NCI-H526 treated with DMSO at 0.1 percent for 48 hours (cell line): Measurements from ENCODE around the gene ESYT1.
A peak's percentile ranks its signal among the peaks of the same experiment; 100 is the strongest.

Experiments
- DNase-seq: peaks from one replicate; lab custom pipeline; 2025; lab: John Stamatoyannopoulos, UW

The ESYT1 gene, protein sequence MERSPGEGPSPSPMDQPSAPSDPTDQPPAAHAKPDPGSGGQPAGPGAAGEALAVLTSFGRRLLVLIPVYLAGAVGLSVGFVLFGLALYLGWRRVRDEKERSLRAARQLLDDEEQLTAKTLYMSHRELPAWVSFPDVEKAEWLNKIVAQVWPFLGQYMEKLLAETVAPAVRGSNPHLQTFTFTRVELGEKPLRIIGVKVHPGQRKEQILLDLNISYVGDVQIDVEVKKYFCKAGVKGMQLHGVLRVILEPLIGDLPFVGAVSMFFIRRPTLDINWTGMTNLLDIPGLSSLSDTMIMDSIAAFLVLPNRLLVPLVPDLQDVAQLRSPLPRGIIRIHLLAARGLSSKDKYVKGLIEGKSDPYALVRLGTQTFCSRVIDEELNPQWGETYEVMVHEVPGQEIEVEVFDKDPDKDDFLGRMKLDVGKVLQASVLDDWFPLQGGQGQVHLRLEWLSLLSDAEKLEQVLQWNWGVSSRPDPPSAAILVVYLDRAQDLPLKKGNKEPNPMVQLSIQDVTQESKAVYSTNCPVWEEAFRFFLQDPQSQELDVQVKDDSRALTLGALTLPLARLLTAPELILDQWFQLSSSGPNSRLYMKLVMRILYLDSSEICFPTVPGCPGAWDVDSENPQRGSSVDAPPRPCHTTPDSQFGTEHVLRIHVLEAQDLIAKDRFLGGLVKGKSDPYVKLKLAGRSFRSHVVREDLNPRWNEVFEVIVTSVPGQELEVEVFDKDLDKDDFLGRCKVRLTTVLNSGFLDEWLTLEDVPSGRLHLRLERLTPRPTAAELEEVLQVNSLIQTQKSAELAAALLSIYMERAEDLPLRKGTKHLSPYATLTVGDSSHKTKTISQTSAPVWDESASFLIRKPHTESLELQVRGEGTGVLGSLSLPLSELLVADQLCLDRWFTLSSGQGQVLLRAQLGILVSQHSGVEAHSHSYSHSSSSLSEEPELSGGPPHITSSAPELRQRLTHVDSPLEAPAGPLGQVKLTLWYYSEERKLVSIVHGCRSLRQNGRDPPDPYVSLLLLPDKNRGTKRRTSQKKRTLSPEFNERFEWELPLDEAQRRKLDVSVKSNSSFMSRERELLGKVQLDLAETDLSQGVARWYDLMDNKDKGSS

GRCh38 chr12:56127888-56128669 is at the start of gene ESYT1:
ESYT1 (plus strand) TSS chr12:56128267; CDS start chr12:56128320, 53 bp downstream.
- peak; percentile 97 for DNase-seq

DNA sequence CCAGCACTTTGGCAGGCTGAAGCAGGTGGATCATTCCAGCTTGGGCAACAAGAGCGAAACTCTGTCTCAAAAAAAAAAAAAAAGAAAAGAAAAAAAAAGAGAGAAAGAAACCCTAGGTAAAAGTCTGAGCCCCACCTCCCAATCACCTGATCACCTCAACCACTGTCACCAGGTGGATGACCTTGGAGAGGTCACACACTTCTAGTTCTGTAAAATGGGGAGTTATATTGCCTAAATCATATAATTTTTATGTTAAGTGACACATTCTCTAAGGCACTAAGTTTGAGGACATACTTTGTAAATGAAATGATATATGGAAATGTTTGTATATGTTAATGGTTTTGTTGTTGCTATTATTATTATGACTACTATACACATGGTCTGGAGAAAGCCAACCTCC is 49.6 kb upstream of the ESYT1 start:
- no peak for DNase-seq

DNA sequence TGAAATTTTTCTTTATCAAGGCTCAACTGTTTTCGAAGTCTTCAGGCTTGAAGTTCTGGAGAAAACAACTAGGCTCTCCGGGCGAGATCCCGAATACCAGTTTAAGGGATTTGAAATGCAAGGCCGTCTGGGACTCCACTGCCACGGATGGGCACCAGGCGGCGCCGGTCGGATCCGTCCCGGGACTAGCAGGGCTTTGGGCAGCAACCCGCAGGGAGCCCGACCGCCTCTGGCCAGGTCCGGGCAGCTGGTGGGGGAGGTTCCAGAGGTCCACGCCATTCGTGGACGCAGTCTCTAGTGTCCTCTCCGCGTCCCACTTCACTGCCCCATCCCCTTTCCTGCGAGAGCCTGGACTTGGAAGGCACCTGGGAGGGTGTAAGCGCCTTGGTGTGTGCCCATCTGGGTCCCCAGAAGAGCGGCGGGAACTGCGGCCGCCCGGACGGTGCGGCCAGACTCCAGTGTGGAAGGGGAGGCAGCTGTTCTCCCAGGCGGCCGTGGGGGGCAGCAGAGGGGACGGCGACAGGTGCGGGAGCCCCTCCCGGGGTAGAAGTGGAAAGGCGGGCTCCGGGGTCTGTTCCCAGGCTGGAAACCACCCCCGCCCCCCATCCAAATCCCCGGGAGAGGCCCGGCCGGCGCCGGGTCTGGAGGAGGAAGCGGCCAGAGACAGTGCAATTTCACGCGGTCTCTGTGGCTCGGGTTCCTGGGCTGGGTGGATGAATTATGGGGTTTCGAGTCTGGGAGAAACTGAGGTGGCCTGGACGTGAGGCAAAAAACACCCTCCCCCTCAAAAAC is 48.9 kb upstream of the ESYT1 start:
- DNase-seq, result peak; percentile 76

GRCh38 chr12:56079723-56080555 is 48.1 kb upstream of the ESYT1 start, which contains the start of gene ERBB3:
ERBB3 (plus strand) TSS chr12:56080165; CDS start chr12:56080301, 136 bp downstream.
- DNase-seq, result peak; percentile 88

DNA sequence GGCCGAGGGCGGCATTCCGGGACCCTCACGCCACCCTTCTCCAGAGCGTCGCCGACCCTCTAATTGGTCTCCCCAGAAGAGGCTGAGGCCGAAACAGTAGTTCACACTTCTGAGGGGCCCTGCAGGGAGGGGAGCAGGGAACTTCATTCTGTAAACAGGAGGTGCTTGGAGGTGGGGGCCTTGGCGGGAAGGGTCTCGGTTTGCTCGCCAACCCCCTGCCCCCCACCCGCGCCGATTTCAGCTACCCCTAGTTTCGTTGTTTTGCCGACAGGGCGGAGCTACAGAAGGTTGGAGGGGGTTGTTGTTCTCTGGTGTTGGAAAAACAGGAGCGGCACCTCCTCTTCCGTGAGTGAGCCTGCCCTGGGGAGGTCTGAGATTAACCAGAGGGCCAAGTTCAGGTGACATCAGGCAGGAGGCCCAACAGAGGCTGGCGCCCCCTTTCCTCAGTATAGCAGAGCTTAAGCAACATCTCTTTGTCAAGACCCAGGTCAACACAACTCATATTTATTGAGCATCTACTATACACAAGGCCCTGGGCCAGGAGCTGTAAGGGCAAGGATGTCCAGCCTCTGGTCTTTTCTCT is 47.4 kb upstream of the ESYT1 start:
- DNase-seq, result no peak

DNA sequence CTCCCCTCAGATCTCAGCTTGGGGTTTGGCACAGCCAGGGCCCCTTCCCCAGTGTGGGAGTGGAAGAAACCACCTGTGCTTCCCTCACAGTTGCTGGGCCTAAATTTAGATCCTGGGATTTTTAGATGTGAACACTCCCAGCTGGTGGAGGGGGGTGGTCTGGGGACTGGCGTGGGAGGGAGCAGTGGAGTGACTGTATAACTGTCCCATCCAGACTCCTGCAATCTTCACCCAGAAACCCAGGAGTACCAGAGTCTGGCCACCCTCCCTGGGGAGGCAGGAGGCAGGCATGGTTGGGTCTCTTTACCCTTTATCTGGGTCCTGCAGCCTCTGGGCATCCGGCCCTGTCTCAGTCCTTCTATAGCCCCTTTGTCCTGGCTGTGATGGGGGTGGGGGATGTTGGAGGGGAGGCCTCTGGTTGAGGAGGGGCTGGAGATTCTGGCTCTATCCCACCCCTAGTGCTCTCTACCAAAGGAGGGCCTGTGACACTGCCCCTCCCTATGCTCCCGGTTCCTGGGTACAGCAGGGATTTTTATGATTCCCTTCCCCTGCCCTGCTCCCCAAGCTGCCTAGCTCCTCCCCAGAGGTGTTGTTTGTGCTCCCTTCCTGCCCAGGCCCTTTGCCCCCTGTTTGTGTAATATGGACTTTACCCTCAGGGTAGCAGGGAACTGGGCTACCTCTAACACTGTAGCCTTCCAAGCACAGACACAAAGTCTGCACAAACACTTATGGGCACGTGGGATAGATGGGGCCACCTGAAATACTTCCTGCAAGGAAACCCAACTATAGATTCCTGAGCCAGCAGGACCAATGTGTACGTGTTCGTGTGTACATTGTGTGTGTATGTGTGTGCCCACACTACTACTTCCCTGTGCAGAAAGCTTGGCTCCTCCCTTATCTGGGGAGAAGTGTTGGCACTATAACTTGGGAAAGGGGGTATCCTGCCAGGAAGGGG is 46.4 kb upstream of the ESYT1 start:
- DNase-seq, result no peak

DNA sequence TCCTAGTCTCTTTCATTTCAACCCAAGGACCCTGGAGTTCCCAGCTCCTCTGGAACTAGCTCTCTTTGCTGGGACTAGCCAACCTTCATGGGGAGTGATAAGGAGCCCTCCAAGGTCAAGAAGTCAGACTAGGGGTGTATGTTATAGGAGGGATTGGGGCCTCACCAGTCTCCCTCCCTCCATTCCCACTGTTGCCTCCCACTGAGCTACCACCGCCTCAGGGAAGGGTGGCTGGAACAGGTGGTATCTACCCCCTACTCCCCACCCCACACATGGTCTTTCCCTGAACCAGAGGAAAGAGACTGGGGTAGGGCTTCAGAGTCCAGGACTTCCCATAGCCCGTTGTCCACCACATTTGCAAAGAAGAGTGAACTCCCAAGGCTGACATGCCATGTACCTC is 45.7 kb upstream of the ESYT1 start:
- DNase-seq, result no peak

DNA sequence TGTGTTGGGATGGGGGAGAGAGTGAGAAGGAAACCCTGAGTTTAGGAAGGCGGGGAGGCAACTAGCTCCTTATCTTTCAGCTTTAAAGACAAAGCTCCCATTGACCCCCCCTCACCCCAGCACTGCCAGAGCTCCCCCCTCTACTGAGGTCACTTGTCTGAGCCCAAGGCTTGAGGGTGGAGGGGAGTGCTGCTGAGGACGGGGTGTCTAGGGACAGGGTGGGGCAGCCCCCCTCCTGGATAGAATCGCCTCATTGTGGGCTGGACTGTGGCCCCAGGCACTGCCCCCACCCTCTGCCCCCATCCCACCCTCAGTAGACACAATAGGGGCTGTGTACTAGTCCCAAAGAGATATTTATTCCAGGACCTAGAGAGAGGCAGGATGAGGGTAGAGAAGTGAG is 45.1 kb upstream of the ESYT1 start:
- no peak for DNase-seq

DNA sequence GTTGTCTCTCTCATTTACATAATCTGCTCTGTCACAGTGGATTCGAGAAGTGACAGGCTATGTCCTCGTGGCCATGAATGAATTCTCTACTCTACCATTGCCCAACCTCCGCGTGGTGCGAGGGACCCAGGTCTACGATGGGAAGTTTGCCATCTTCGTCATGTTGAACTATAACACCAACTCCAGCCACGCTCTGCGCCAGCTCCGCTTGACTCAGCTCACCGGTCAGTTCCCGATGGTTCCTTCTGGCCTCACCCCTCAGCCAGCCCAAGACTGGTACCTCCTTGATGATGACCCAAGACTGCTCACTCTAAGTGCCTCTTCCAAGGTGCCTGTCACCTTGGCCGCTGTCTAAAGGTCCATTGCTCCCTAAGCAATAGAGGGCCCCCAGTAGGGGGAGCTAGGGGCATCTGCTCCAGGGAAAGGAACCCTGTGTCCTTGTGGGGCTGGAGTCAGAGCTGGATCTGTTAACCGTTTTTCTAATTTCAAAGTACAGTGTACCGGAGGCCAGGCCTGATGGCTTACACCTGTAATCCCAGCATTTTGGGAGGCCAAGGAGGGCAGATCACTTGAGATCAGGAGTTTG is 43.0 kb upstream of the ESYT1 start:
- DNase-seq, result peak; percentile 2

DNA sequence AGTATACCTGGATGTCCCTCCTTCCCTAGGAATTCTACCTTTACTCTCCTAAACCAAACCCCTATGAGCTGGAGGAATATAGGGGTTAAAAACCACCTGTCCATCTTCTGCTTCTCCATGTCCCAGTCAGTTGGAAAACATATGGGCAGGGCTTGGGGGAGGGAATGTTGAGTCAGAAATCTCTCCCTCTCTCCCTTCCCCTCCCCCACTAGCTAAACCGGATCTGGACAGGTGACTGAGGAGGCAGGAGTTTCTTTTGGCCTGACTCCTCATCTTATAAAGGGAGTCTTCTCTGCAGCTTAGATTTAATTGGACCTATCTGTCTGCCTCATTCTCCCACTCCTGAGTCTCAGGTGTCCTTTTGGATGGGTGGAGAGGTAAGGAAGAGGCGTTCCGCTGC is 42.0 kb upstream of the ESYT1 start:
- DNase-seq, result no peak

GRCh38 chr12:56086608-56087007 is 41.5 kb upstream of the ESYT1 start:
- DNase-seq, result no peak

- no peak for DNase-seq
These were observed 40.8 kb upstream of the ESYT1 start for GRCh38 chr12:56087220-56087619.

GRCh38 chr12:56097738-56098137 is 30.3 kb upstream of the ESYT1 start:
- no peak for DNase-seq

DNA sequence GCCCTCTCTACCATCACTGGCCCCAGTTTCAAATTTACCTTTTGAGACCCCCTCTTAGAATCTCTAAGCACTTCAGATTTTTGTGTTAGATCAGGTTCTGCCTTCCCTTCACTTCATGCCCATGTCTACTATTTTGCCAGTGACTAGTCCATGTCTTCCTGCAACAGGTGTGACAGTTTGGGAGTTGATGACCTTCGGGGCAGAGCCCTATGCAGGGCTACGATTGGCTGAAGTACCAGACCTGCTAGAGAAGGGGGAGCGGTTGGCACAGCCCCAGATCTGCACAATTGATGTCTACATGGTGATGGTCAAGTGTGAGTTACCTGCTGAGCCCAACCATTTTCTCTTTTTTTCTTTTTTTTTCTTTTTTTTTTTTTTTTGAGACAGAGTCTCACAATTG is 29.5 kb upstream of the ESYT1 start:
- no peak for DNase-seq

DNA sequence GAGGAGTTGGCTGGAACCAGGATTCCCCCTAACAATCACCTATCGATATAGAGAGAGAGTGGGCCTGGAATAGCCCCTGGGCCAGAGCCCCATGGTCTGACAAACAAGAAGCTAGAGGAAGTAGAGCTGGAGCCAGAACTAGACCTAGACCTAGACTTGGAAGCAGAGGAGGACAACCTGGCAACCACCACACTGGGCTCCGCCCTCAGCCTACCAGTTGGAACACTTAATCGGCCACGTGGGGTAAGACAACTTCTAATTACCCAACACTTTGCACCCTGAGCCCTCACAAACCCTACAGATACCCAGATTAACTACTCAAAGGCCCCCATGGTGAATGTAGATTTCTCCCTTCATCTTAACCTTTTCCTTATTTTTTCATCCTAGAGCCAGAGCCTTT is 28.3 kb upstream of the ESYT1 start:
- no peak for DNase-seq

- DNase-seq, result no peak
These were observed 27.0 kb upstream of the ESYT1 start for GRCh38 chr12:56101045-56101444.

DNA sequence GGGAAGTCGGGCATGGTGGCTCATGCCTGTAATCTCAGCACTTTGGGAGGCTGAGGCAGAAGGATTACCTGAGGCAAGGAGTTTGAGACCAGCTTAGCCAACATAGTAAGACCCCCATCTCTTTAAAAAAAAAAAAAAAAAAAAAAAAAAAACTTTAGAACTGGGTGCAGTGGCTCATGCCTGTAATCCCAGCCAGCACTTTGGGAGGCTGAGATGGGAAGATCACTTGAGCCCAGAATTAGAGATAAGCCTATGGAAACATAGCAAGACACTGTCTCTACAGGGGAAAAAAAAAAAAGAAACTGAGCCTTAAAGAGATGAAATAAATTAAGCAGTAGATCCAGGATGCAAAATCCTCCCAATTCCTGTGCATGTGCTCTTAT is 25.4 kb upstream of the ESYT1 start:
- no peak for DNase-seq

- no peak for DNase-seq
These were observed 24.9 kb upstream of the ESYT1 start for GRCh38 chr12:56103066-56103711.
